ENCODE measurements around the gene RAB27A.
"Not testable (repeated sequence)": the region's sequence is repeated elsewhere in the genome, so short reads cannot be mapped to it uniquely, and the experiment has no call there.

The RAB27A gene

GRCh38 chr15:55254916-55255679 lies 34.5 kb downstream of the RAB27A start:
- DNase-seq (ENCODE audit: extremely low spot score): no peak
- ChIA-PET POLR2A (no interaction called here), CTCF (interaction anchor here (0.7 kb wide), 1 partner anchor 151 kb away, joined by 3 read pairs; no protein-coding TSS in a partner anchor)
- no peak for TF ChIP-seq L3MBTL2 (conservative IDR thresholded peaks at IDR 0.05)
- TF ChIP-seq PKNOX1 (IDR thresholded peaks at IDR 0.05): peak; percentile 29; the same call in 1 of the 2 replicates
- no peak for TF ChIP-seq FOXK2 (IDR thresholded peaks at IDR 0.05)
- no peak for TF ChIP-seq ELF4 (IDR thresholded peaks at IDR 0.05)
- TF ChIP-seq SP1 (IDR thresholded peaks at IDR 0.05): no peak
- no peak for TF ChIP-seq NFRKB (IDR thresholded peaks at IDR 0.05)
- no peak for TF ChIP-seq BHLHE40 (IDR thresholded peaks at IDR 0.05; ENCODE audit: borderline replicate concordance)

GRCh38 chr15:55253580-55253979 lies 36.0 kb downstream of the RAB27A start:
- ChIA-PET POLR2A (no interaction called here), CTCF (no interaction called here)
- DNase-seq (ENCODE audit: extremely low spot score): no peak
- no peak for TF ChIP-seq ARNT (IDR thresholded peaks at IDR 0.05)
- no peak for TF ChIP-seq HDGF (IDR thresholded peaks at IDR 0.05; ENCODE audit: borderline replicate concordance)
- TF ChIP-seq TARDBP (IDR thresholded peaks at IDR 0.05): no peak
- TF ChIP-seq ELF4 (IDR thresholded peaks at IDR 0.05): no peak
- no peak for TF ChIP-seq SP1 (IDR thresholded peaks at IDR 0.05)
- TF ChIP-seq L3MBTL2 (conservative IDR thresholded peaks at IDR 0.05): no peak
- TF ChIP-seq CTBP1 (IDR thresholded peaks at IDR 0.05; ENCODE audit: borderline replicate concordance): no peak
- no peak for TF ChIP-seq LEF1 (IDR thresholded peaks at IDR 0.05; ENCODE audit: borderline replicate concordance)
- no peak for TF ChIP-seq FOXA1 (IDR thresholded peaks at IDR 0.05)
- no peak for TF ChIP-seq ZNF384 (IDR thresholded peaks at IDR 0.05)
- no peak for TF ChIP-seq FOXK2 (IDR thresholded peaks at IDR 0.05)
- no peak for TF ChIP-seq NFRKB (IDR thresholded peaks at IDR 0.05)
- TF ChIP-seq SUZ12 (IDR thresholded peaks at IDR 0.05): no peak
- TF ChIP-seq PKNOX1 (IDR thresholded peaks at IDR 0.05): no peak
- no peak for TF ChIP-seq BHLHE40 (IDR thresholded peaks at IDR 0.05; ENCODE audit: borderline replicate concordance)
- TF ChIP-seq FOXM1 (IDR thresholded peaks at IDR 0.05; ENCODE audit: borderline replicate concordance): no peak

- POLR2A ChIA-PET; DNase-seq (ENCODE audit: extremely low spot score); CTCF ChIA-PET: not testable (repeated sequence)
Observed at GRCh38 chr15:55252201-55252600, 37.4 kb downstream of the RAB27A start.

- DNase-seq (ENCODE audit: extremely low spot score): no peak
- ChIA-PET CTCF (no interaction called here), POLR2A (no interaction called here)
- TF ChIP-seq L3MBTL2 (conservative IDR thresholded peaks at IDR 0.05) (no peak), TARDBP (IDR thresholded peaks at IDR 0.05) (no peak), HDGF (IDR thresholded peaks at IDR 0.05; ENCODE audit: borderline replicate concordance) (no peak), FOXA1 (IDR thresholded peaks at IDR 0.05) (no peak), ZNF384 (IDR thresholded peaks at IDR 0.05) (no peak), SP1 (IDR thresholded peaks at IDR 0.05) (no peak), ELF4 (IDR thresholded peaks at IDR 0.05) (no peak)
Observed at GRCh38 chr15:55250941-55251340, 38.7 kb downstream of the RAB27A start.

GRCh38 chr15:55250392-55250791 lies 39.2 kb downstream of the RAB27A start:
- ChIA-PET CTCF (no interaction called here), POLR2A (no interaction called here)
- no peak for TF ChIP-seq ELF4 (IDR thresholded peaks at IDR 0.05)
- no peak for DNase-seq (ENCODE audit: extremely low spot score)

GRCh38 chr15:55249885-55250284 lies 39.7 kb downstream of the RAB27A start:
- CTCF ChIA-PET; POLR2A ChIA-PET; DNase-seq (ENCODE audit: extremely low spot score): not testable (repeated sequence)

- TF ChIP-seq ELF4 (IDR thresholded peaks at IDR 0.05): no peak
- no peak for TF ChIP-seq SP1 (IDR thresholded peaks at IDR 0.05)
- no peak for TF ChIP-seq FOXA1 (IDR thresholded peaks at IDR 0.05)
- no peak for TF ChIP-seq HDGF (IDR thresholded peaks at IDR 0.05; ENCODE audit: borderline replicate concordance)
- TF ChIP-seq L3MBTL2 (conservative IDR thresholded peaks at IDR 0.05): no peak
- POLR2A ChIA-PET: no interaction called here
- DNase-seq (ENCODE audit: extremely low spot score): no peak
- CTCF ChIA-PET: no interaction called here
Observed at GRCh38 chr15:55248895-55249294, 40.7 kb downstream of the RAB27A start.

- no peak for TF ChIP-seq ARNT (IDR thresholded peaks at IDR 0.05)
- TF ChIP-seq TARDBP (IDR thresholded peaks at IDR 0.05): no peak
- no peak for TF ChIP-seq L3MBTL2 (conservative IDR thresholded peaks at IDR 0.05)
- no peak for TF ChIP-seq FOXA1 (IDR thresholded peaks at IDR 0.05)
- TF ChIP-seq ZNF384 (IDR thresholded peaks at IDR 0.05): no peak
- TF ChIP-seq LEF1 (IDR thresholded peaks at IDR 0.05; ENCODE audit: borderline replicate concordance): no peak
- TF ChIP-seq FOXM1 (IDR thresholded peaks at IDR 0.05; ENCODE audit: borderline replicate concordance): no peak
- no peak for TF ChIP-seq HDGF (IDR thresholded peaks at IDR 0.05; ENCODE audit: borderline replicate concordance)
- no peak for TF ChIP-seq NFRKB (IDR thresholded peaks at IDR 0.05)
- TF ChIP-seq BHLHE40 (IDR thresholded peaks at IDR 0.05; ENCODE audit: borderline replicate concordance): no peak
- TF ChIP-seq ELF4 (IDR thresholded peaks at IDR 0.05): no peak
- POLR2A ChIA-PET: no interaction called here
- CTCF ChIA-PET: no interaction called here
- DNase-seq (ENCODE audit: extremely low spot score): no peak
Observed at GRCh38 chr15:55247766-55248427, 41.7 kb downstream of the RAB27A start.
